GM19193 (cell line): Measurements from ENCODE around the gene TPK1.

Experiments
- POLR2A ChIP-seq: IDR thresholded peaks from 4 replicates; pipeline ENCODE4 v1.6.1; 2011; ENCODE audit not compliant: insufficient read depth, insufficient read length; ENCODE audit errors: extremely low read depth

Gene TPK1

DNA sequence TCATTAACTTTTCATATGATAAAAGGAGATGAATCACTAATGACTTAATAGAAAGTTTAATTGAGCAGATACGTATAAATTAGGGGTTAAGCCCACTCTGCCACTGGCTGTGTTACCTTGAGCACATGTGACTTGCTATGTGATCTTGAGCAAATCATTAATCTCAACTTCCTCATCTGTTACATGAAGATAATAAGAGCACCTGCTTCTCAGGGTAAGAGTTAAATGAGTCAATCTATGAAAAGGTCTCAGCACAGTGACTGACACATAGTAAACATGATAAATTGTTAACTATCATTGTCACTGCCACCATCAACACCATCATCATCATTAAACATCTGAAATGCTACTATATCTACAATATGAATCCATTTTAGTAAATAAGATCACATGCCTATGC is 110.8 kb downstream of the TPK1 start:
- no peak for TF ChIP-seq POLR2A

DNA sequence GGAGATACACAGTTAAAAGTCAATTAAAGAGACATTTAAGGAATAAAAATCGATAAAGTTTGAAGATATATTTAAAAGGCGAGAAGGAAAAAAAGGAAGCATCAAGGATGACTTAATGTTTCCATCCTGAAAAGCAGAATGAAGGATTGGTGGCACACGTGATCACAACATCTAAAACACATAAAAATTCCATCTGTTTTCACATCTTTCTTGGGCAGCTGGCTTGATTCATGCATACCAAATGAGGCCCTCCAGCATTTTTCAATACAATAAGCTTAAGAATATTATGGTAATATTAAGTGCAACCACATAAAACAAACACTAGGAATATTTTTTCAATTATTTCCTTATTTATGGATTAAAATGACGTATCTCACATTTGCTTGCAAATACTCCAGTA is 112.6 kb downstream of the TPK1 start:
- no peak for TF ChIP-seq POLR2A

DNA sequence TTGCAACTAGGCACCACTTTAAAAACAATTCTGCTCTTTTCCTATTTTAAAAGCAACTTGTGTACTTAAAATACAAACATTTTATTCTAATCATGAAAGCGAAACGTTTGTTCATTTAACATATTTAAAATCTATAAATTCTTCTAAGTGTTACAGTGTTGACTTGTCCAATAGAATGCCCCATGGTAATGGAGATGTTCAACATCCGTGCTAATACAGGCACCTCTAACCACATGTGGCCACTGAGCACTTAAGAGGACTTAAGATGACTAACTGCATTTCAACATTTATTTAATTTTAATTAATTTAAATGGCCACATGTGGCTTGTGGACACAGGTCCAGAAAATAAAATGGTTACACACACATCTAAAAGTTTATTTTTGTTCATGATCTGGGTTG is 115.1 kb downstream of the TPK1 start:
- TF ChIP-seq POLR2A: no peak

DNA sequence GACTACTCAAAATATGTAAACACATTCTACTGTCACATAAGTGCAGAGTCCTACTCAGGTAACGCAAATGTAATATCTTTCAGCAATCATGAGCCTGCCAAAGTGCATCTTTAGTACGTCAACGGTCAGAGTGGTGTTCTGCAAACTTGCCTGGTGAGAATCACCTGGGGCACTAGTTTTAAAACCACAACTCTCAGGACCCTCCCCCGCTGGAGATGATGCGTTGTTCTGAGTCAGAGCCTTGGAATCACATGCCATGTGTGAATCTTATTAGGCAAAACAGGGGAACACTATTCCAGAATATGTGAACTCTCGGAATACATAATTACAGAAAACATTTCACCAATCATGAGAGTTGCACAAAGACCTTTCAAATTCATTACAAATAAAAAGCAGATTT is 115.7 kb downstream of the TPK1 start:
- no peak for TF ChIP-seq POLR2A

DNA sequence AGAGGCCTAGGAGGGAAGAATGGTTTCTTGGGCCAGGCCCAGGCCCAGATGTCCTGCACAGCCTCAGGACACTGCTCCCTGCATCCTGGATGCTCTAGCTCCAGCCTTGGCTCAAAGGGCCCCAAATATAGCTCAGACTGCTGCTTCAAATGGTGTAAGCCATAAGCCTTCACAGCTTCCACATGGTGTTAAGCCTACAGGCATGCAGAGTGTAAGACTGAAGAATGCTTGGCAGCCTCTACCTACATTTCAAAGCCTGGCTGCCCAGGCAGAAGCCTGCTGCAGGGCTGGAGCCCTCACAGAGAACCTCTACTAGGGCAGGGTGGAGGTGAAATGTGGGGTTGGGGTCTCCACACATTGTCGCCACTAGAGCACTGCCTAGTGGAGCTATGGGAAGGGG is 118.1 kb downstream of the TPK1 start:
- TF ChIP-seq POLR2A: no peak

DNA sequence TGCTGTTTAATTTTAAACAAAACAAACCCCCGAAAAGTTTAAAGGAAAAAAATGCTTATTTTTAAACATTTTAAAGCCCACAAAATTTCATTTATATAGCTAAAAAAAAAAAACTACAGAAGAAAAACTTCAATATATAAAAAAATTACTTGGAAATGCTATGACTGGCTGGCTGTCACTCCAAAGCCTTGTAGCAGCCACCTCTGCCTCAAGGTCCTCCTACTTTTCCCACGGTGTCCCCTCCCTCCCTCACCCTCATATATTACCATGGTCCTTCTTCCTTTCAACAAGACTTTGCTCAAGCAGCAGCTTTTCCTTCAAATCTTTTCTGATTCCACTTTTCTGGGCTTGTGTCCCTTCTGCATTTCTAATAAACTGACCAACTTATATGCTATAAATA is 122.0 kb downstream of the TPK1 start:
- no peak for TF ChIP-seq POLR2A

DNA sequence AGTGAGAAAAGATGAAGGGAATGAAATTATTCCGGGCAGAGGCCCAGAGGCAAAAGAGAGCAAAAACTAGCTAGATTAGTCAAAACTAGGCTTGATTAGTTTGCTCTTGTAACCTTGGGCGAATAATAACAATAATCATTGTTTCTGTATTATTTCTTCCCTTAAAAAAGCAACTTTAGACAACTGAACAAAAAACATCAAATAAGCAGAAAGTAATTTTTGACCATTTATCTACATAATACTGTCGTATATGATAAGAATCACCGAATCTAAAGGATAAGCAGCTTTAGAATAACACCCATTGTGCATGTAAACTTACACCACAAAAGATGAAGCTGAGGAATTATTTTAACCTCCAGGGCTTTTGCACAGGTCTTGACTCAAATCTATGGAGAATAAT is 125.1 kb downstream of the TPK1 start:
- TF ChIP-seq POLR2A: no peak

DNA sequence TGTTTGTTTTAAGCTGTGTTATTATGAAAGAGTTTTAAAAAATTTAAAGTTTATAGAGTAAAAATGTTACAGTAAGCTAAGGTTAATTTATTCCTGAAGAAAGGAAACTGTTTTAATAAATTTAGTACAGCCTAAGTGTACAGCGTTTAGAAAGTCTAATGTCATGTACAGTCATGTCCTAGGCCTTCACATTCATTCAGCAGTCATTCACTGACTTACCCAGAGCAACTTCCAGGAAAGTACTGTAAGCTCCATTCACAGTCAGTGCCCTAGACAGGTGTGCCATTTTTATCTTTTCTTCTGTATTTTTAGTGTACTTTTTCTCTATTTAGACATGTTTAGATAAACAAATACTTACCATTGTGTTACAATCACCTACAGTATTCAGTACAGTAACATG is 126.8 kb downstream of the TPK1 start:
- TF ChIP-seq POLR2A: no peak

DNA sequence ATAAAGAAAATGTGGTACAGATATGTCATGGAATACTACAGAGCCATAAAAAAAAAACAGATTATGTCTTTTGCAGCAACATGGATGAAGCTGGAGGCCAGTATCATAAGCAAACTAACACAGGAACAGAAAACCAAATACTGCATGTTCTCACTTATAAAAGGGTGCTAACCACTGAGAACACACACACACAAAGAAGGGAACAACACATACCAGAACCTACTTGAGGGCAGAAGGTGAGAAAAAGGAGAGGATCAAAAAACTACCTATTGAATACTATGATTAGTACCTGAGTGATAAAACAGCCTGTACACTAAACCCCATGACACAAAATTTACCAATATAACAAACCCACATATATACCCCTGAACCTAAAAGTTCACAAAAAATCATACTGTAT is 144.6 kb downstream of the TPK1 start:
- TF ChIP-seq POLR2A: no peak

DNA sequence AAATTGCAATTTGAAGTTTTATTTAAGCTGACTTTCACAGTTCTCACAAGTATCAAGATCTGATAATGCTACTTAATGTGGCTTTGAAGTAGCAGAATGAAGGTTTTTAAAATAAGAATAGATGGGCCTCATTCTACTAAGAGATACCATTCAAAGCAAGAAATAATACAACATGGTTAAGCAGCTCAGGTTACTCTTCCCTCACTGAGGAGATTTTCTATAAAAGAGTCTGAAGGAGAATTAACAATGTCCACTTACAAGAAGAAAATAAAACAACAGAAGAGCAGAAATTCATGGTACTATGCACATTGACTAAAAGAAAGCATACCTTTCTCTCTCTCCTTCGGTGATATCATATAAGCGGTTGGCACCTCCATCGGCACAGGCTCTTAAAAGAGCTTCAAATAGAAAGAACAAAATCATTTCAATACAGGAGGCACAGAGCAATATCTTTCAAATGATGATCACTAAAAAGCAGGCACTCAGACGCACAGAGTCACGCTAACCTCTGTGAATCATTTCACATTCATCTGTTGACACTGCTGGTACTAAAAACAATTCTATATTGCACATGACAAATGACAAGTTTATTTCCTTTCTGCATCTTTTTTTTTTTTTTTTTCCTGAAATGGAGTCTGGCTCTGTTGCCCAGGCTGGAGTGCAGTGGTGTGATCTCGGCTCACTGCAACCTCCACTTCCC is 153.1 kb downstream of the TPK1 start:
- TF ChIP-seq POLR2A: no peak

DNA sequence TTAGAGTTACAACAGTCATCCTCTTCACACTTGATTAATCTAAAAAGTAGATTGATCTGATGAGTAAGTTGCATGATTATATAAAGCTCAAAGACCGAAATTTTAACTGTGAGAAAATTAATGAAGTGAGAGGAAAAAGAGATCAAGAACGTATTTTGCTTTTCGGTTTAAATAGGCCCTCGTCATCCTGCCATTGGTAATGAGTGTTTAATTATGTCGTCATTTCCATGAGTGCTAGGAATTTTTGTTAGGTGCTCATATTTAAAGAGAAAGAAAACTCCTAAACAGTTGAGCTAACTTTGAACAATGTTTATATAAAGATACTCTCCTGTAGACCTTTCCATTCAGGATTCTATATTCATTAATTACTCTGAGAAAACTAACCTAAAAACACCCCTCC is 159.4 kb downstream of the TPK1 start:
- TF ChIP-seq POLR2A: no peak

DNA sequence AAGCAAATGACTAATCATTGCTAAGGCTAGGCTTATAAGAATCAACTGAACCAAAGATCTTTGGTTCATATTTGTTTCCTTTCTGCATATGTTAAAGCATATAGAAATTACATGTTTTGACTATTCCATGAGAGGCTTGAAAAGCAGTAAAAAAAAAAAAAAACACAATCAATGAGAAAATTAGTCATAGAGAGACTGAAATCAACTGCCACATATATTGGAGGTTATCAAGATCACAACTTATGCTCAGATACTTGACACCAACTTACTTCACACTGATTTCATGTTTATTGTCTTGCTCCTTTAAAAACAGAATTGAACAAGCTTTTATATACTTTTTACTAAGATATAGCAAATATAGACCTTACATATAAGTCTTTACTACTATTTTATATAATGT is 161.3 kb downstream of the TPK1 start:
- no peak for TF ChIP-seq POLR2A

DNA sequence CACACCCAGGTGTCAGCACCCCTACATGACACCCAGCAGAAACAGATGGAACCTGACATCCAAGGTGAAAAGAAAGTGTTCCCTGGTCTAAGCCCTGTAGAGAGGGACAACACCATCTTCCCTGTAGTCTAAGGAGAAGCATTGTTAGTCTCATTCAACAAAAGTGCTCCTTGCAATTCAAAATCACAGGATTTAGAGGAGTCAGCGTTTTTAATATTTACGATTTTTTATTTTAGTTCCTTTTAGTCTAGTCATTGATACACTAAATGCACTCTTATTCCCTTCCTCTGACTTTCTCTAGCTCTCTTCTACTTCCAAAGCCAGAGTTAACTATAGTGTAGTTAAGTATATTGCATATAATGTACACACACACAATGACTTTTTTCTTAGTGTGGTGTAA is 163.0 kb downstream of the TPK1 start:
- no peak for TF ChIP-seq POLR2A

DNA sequence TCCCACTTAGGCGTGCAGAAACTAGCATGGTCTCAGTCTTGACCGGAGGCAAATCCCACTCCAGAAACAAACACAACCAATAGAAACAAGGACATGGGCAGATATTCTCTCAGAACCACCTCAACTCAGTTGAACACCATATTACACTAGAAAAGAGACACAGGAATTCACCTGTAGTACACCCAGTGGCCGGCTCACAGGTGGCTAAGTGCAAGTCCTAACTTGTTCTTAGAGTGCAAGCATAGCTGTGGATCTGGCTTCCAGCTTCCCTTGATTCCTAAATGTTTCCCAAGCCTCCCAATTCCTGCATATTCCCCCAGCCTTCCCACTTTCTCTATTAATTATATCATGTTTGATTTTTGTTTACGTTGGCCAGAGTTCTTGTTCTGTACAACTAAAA is 164.4 kb downstream of the TPK1 start:
- TF ChIP-seq POLR2A: no peak

DNA sequence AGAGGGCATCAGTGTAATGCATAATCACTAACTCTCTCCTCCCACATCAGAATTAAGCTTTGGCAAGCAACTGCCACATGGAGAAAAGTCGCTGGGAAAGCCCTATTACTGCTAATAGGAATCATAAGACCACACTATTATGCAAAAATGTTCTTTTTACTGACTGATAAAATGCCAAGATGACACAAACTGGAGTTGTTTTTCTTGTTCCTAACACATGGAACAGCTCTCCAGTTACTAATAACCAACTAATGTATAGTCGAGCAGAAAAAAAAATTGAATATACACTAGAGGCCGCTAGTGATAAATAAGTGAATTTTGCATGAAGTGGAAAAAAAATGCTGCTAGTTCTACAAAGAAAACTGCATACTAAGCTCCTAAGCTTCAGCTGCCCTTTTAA is 165.6 kb downstream of the TPK1 start:
- no peak for TF ChIP-seq POLR2A

DNA sequence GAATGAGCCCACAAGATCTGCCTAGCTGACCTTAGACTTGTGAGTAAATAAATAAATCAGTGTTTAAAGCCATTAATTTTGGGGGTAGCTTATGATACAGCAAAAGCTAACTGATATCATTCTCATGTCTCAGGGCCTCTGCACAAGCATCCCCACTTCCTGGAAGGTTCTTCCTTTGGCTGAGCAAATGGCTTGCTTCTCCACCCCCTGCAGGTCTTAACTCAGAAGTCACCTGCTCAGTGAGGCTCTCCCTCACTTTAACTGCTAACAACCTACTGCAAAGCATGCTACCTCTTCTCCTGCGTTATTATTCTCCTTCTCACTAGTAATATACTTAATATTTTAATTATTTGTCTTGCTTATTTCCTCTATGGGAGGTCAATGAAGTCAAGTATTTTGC is 167.3 kb downstream of the TPK1 start:
- no peak for TF ChIP-seq POLR2A
